A549 (cell line): ENCODE measurements around the gene BAHCC1. TPM values are rescaled to one million over a fixed set of nuclear protein-coding genes. Genes with fewer than 3 reads are reported as not detected.

Source experiments
- ATAC-seq, 2 experiments: fragments of 200-7000 bp in 1 of 2; fragments of >200 bp in 1 of 2; cut with Nextera tagmentation in 1 of 2; cut with Tn5 transposase in 1 of 2; 3 replicates each; pipeline versions ENCODE4 v1.8.0 to v1.9.1; 2018 to 2020; ENCODE audit warnings: mild to moderate bottlenecking in 1 of 2, moderate library complexity in 1 of 2
- CTCF ChIA-PET: fragments of 300-600 bp; sonication (Branson Sonifier 250); formaldehyde crosslinking; extraction: SDS; loops from one replicate; lab custom pipeline; 2021; ENCODE audit warnings: antibody characterized with exemption, inconsistent platforms; lab: Yijun Ruan, JAX
- POLR2A ChIA-PET: fragments of 350-600 bp; formaldehyde crosslinking; extraction: SDS; loops from one replicate; lab custom pipeline; 2021; ENCODE audit warnings: antibody characterized with exemption, inconsistent platforms; lab: Yijun Ruan, JAX
- DNase-seq, 2 experiments: peaks; one replicate each; pipeline versions ENCODE4 v3.0.0 to v3.0.0-alpha.2; 2011 to 2016; ENCODE audit warnings: low read depth in 1 of 2, low spot score in 1 of 2
- FAIRE-seq: peaks from 2 replicates; lab custom pipeline; 2011; peaks lifted over from hg19 to GRCh38; lab: Jason Lieb, UNC
- H3K27ac ChIP-seq, 2 experiments: fragments of >200 bp; sonication (Bioruptor Twin); formaldehyde crosslinking; 3 replicates each; pipeline ENCODE4 v1.5.1; 2016 to 2017
- H3K4me1 ChIP-seq: fragments of >200 bp; sonication (Bioruptor Twin); formaldehyde crosslinking; 3 replicates; pipeline ENCODE4 v1.6.1; 2016
- H3K4me2 ChIP-seq: fragments of >200 bp; sonication (Bioruptor Twin); formaldehyde crosslinking; 3 replicates; pipeline ENCODE4 v1.6.1; 2016
- H3K4me3 ChIP-seq: fragments of >200 bp; sonication (Bioruptor Twin); formaldehyde crosslinking; 3 replicates; pipeline ENCODE4 v1.5.1; 2016
- H3K9me3 ChIP-seq: fragments of >200 bp; sonication (Bioruptor Twin); formaldehyde crosslinking; 3 replicates; pipeline ENCODE4 v1.6.1; 2016
- ATOH8 ChIP-seq: fragments of 250-450 bp; sonication (Bioruptor Pico); IDR thresholded peaks from 2 replicates; pipeline ENCODE4 v1.5.0; 2020; ENCODE audit warnings: low read depth, mild to moderate bottlenecking, moderate library complexity
- BCL3 ChIP-seq: fragments of >200 bp; sonication (Bioruptor Twin); formaldehyde crosslinking; IDR thresholded peaks from 3 replicates; pipeline ENCODE4 v1.6.1; 2016
- CBX8 ChIP-seq: fragments of 200-600 bp; sonication (generic); IDR thresholded peaks from 2 replicates; pipeline ENCODE4 v1.6.1; 2016
- CHD2 ChIP-seq: fragments of 150-350 bp; IDR thresholded peaks from 2 replicates; pipeline ENCODE4 v1.6.1; 2014; ENCODE audit warnings: low read length; ENCODE audit not compliant: partially characterized antibody
- E2F6 ChIP-seq: IDR thresholded peaks from 2 replicates; pipeline ENCODE4 v1.6.1; 2012; ENCODE audit warnings: low read depth, borderline replicate concordance
- EHF ChIP-seq: fragments of 250-450 bp; sonication (Bioruptor Pico); IDR thresholded peaks from 2 replicates; pipeline ENCODE4 v1.5.0; 2020; ENCODE audit warnings: mild to moderate bottlenecking
- EHMT2 ChIP-seq: fragments of 200-600 bp; sonication (generic); IDR thresholded peaks from 2 replicates; pipeline ENCODE4 v1.6.1; 2016; ENCODE audit warnings: antibody characterized with exemption, low read depth, mild to moderate bottlenecking, moderate library complexity
- HDAC2 ChIP-seq: fragments of 200-600 bp; sonication (generic); IDR thresholded peaks from 2 replicates; pipeline ENCODE4 v1.6.1; 2016
- HES2 ChIP-seq: fragments of >200 bp; sonication (Bioruptor Twin); formaldehyde crosslinking; IDR thresholded peaks from 2 replicates; pipeline ENCODE4 v1.6.1; 2016
- HMGXB4 ChIP-seq: fragments of 250-450 bp; sonication (Bioruptor Pico); IDR thresholded peaks from 2 replicates; pipeline ENCODE4 v1.5.0; 2021; ENCODE audit warnings: mild to moderate bottlenecking, moderate library complexity, borderline replicate concordance
- HOXB5 ChIP-seq: fragments of 250-450 bp; sonication (Bioruptor Pico); IDR thresholded peaks from 2 replicates; pipeline ENCODE4 v1.5.0; 2020; ENCODE audit warnings: mild to moderate bottlenecking, moderate library complexity
- KDM1A ChIP-seq: fragments of 200-600 bp; sonication (generic); IDR thresholded peaks from 2 replicates; pipeline ENCODE4 v1.6.1; 2016; ENCODE audit warnings: low read depth, mild to moderate bottlenecking
- MAFK ChIP-seq: fragments of 450-650 bp; IDR thresholded peaks from 2 replicates; pipeline ENCODE4 v1.6.1; 2014; ENCODE audit not compliant: partially characterized antibody
- MAX ChIP-seq: IDR thresholded peaks from 2 replicates; pipeline ENCODE4 v1.6.1; 2012
- NFE2L2 ChIP-seq: fragments of 150-350 bp; conservative IDR thresholded peaks from 2 replicates; pipeline ENCODE4 v1.6.1; 2014; ENCODE audit warnings: low read length
- NR3C1 ChIP-seq: fragments of >200 bp; sonication (Bioruptor Twin); formaldehyde crosslinking; IDR thresholded peaks from 3 replicates; pipeline ENCODE4 v1.6.1; 2017
- RAD21 ChIP-seq, 2 experiments: fragments of >200 bp in 1 of 2; sonication (Bioruptor Twin) in 1 of 2; formaldehyde crosslinking in 1 of 2; IDR thresholded peaks in 1 of 2; conservative IDR thresholded peaks in 1 of 2; 2 replicates in 1 of 2; 3 replicates in 1 of 2; pipeline ENCODE4 v1.6.1; 2012 to 2018; ENCODE audit warnings: inconsistent platforms in 1 of 2
- RCOR1 ChIP-seq: fragments of 150-350 bp; IDR thresholded peaks from 2 replicates; pipeline ENCODE4 v1.6.1; 2014; ENCODE audit warnings: antibody characterized with exemption, low read length, low read depth
- SMC3 ChIP-seq: fragments of >200 bp; sonication (Bioruptor Twin); formaldehyde crosslinking; IDR thresholded peaks from 3 replicates; pipeline ENCODE4 v1.6.1; 2018; ENCODE audit warnings: inconsistent platforms
- TFCP2L1 ChIP-seq: fragments of 250-450 bp; sonication (Bioruptor Pico); IDR thresholded peaks from 2 replicates; pipeline ENCODE4 v1.5.0; 2021; ENCODE audit warnings: mild to moderate bottlenecking
- ZC3H11A ChIP-seq: fragments of 450-650 bp; IDR thresholded peaks from 2 replicates; pipeline ENCODE4 v1.6.1; 2014; ENCODE audit warnings: antibody characterized with exemption, mild to moderate bottlenecking
- ZNF302 ChIP-seq: fragments of 250-450 bp; sonication (Bioruptor Pico); IDR thresholded peaks from 2 replicates; pipeline ENCODE4 v1.9.0; 2021; ENCODE audit warnings: inconsistent platforms, mild to moderate bottlenecking, moderate library complexity
- ZSCAN20 ChIP-seq: fragments of 250-450 bp; sonication (Bioruptor Pico); IDR thresholded peaks from 2 replicates; pipeline ENCODE4 v1.8.0; 2022; ENCODE audit warnings: mild to moderate bottlenecking, moderate library complexity
- WGBS: methylation state at CpG from one replicate; pipeline ENCODE4 v1.1.6; 2017; ENCODE audit errors: missing lambda C conversion rate; 5-methylcytosine and 5-hydroxymethylcytosine counted together
- polyA plus RNA-seq, 4 experiments: library from polyadenylated mRNA; depleted of rRNA in 3 of 4; stranded (reverse); fragments of >200 nt; fragmentation: RNase III in 1 of 4; extraction: RNeasy Plus Mini Kit Qiagen cat#74134 plus additional on column Dnase treatment in 1 of 4; gene quantifications; 2 replicates in 3 of 4; 3 replicates in 1 of 4; pipeline ENCODE4 v1.2.3, GENCODE V29; 2011 to 2017

The BAHCC1 gene
- polyA plus RNA-seq, 2 of the 4 experiments (the other 2 are of a cell fraction), result 2.6 to 5.8 TPM

- TF ChIP-seq HMGXB4 (no peak), KDM1A (no peak), RAD21 (conservative IDR thresholded peaks at IDR 0.05 in 1 of 2, IDR thresholded peaks at IDR 0.05 in 1 of 2) (peak; percentile 69 to 71; a peak in 4 of 5 replicates), E2F6 (no peak), EHF (CRISPR knock-in tag) (no peak), SMC3 (peak; percentile 80), EHMT2 (no peak), MAFK (no peak), HES2 (no peak), HOXB5 (CRISPR knock-in tag) (no peak), NR3C1 (no peak)
Observed at GRCh38 chr17:81371910-81372760, 23.1 kb upstream of the BAHCC1 start (continued).

- FAIRE-seq, result no peak
- POLR2A ChIA-PET, result interaction anchor here (0.7 kb wide), 1 partner anchor 21 kb away, joined by 3 read pairs; the partner anchor contains the start of gene BAHCC1
- 84% methylated on average over 24 of the region's 24 CpGs for WGBS
Observed at GRCh38 chr17:81373536-81374160, 21.6 kb upstream of the BAHCC1 start.

More at GRCh38 chr17:81373536-81374160, 21.6 kb upstream of the BAHCC1 start:
- Histone ChIP-seq H3K4me2 (no peak overlapping the region), H3K27ac (no peak overlapping the region), H3K4me3 (no peak overlapping the region), H3K4me1 (peaks cover 5% of the 10 kb centered on the region), H3K9me3 (no peaks in the 10 kb centered on the region)
- TF ChIP-seq ATOH8 (CRISPR knock-in tag) (no peak), EHMT2 (no peak), RCOR1 (no peak), CHD2 (no peak), ZSCAN20 (CRISPR knock-in tag) (no peak), HMGXB4 (no peak), ZNF302 (CRISPR knock-in tag) (no peak), MAX (no peak), BCL3 (no peak), HOXB5 (CRISPR knock-in tag) (no peak), NFE2L2 (no peak), TFCP2L1 (no peak), ZC3H11A (no peak), CBX8 (no peak), HDAC2 (no peak)
- ATAC-seq (no peak), DNase-seq (no peak)
- CTCF ChIA-PET, result interaction anchor here (0.6 to 6.9 kb wide), 19 partner anchors 8 to 191 kb away, joined by 3 to 60 read pairs (median 7); no protein-coding TSS in a partner anchor
